HL-60 (cell line): Measurements from ENCODE around the gene CEP164.

Experiments used
- DNase-seq, 2 experiments: peaks; one replicate each; pipeline ENCODE4 v3.0.0-alpha.2; 2010 to 2020; ENCODE audit warnings: low read depth in 1 of 2, low spot score in 1 of 2
- H3K27ac ChIP-seq: fragments of 250-450 bp; sonication (Bioruptor Pico); replicated peaks from 2 replicates; pipeline ENCODE4 v1.5.1; 2020; ENCODE audit warnings: mild to moderate bottlenecking, moderate library complexity
- H3K27me3 ChIP-seq: fragments of 250-450 bp; sonication (Bioruptor Pico); 2 replicates; pipeline ENCODE4 v1.5.1; 2021; ENCODE audit warnings: mild to moderate bottlenecking, moderate library complexity; ENCODE audit not compliant: insufficient read depth, poor library complexity, severe bottlenecking
- H3K4me3 ChIP-seq: replicated peaks from 2 replicates; pipeline ENCODE4 v1.5.1; 2011; ENCODE audit warnings: mild to moderate bottlenecking, control low read depth, low read length; ENCODE audit not compliant: insufficient read depth
- CTCF ChIP-seq: IDR thresholded peaks from one replicate; pipeline ENCODE4 v1.5.1; 2011; ENCODE audit warnings: low read length, control low read depth, inconsistent platforms; ENCODE audit not compliant: insufficient read depth
- GABPA ChIP-seq: IDR thresholded peaks from 2 replicates; pipeline ENCODE4 v1.6.1; 2012; ENCODE audit warnings: low read depth
- POLR2AphosphoS5 ChIP-seq: IDR thresholded peaks from 2 replicates; pipeline ENCODE4 v1.6.1; 2012; ENCODE audit warnings: low read depth
- REST ChIP-seq: IDR thresholded peaks from 2 replicates; pipeline ENCODE4 v1.6.1; 2012; ENCODE audit warnings: low read depth; ENCODE audit not compliant: insufficient replicate concordance
- SPI1 ChIP-seq: IDR thresholded peaks from 2 replicates; pipeline ENCODE4 v1.6.1; 2012; ENCODE audit warnings: low read depth, mild to moderate bottlenecking, borderline replicate concordance

The CEP164 gene

GRCh38 chr11:117417342-117417741, 89.7 kb downstream of the CEP164 start:
- H3K27ac ChIP-seq: no peak overlapping the region

GRCh38 chr11:117417856-117418255, 90.2 kb downstream of the CEP164 start:
- H3K27me3 ChIP-seq: peaks cover 8% of the 10 kb centered on the region
- no peak for DNase-seq
- TF ChIP-seq GABPA: no peak
- no peak for TF ChIP-seq REST
- no peak for TF ChIP-seq SPI1
- no peak for TF ChIP-seq CTCF
- TF ChIP-seq POLR2AphosphoS5: no peak
- no peak overlapping the region for H3K27ac ChIP-seq
- H3K4me3 ChIP-seq: no peak overlapping the region

More at GRCh38 chr11:117417342-117417741, 89.7 kb downstream of the CEP164 start:
- no peak overlapping the region for H3K4me3 ChIP-seq
- TF ChIP-seq CTCF: no peak
- no peak for TF ChIP-seq REST
- TF ChIP-seq GABPA: no peak
- TF ChIP-seq POLR2AphosphoS5: no peak
- TF ChIP-seq SPI1: no peak
- peaks cover 6% of the 10 kb centered on the region for H3K27me3 ChIP-seq
- DNase-seq: no peak

- TF ChIP-seq GABPA (no peak), SPI1 (no peak), CTCF (no peak), REST (no peak), POLR2AphosphoS5 (no peak)
- no peak overlapping the region for H3K27ac ChIP-seq
- no peak for DNase-seq
Observed at GRCh38 chr11:117418737-117419481, 91.3 kb downstream of the CEP164 start.

More at GRCh38 chr11:117418737-117419481, 91.3 kb downstream of the CEP164 start:
- Histone ChIP-seq H3K4me3 (no peak overlapping the region), H3K27me3 (peaks cover 8% of the 10 kb centered on the region)
